Stimulated activated CD4-positive, alpha-beta T cell treated with anti-CD3 and anti-CD28 coated beads, TNF-alpha, amount 100 ng/mL, for 24 hours (primary cell): ENCODE data around the gene ATP2B1.
A peak's percentile ranks its signal among the peaks of the same experiment; 100 is the strongest.
"Not testable (repeated sequence)": the region's sequence is repeated elsewhere in the genome, so short reads cannot be mapped to it uniquely, and the experiment has no call there.

Source experiments
- DNase-seq, 3 experiments: peaks; one replicate each; pipeline ENCODE4 v3.0.0-alpha.2; 2020; ENCODE audit warnings: low read depth in 3 of 3

The ATP2B1 gene

GRCh38 chr12:89712706-89713105 lies 4.1 kb upstream of the ATP2B1 start:
- DNase-seq = no peak

- no peak for DNase-seq
These were observed 2.5 kb upstream of the ATP2B1 start for GRCh38 chr12:89710873-89711750.

- DNase-seq = peak in 2 of 3 experiments; percentile 5 to 32
These were observed 1.6 kb upstream of the ATP2B1 start for GRCh38 chr12:89709995-89710872.

GRCh38 chr12:89709157-89709994 lies 738 bp upstream of the ATP2B1 start:
- DNase-seq = peak; percentile 98 to 99 (median 98)

GRCh38 chr12:89707703-89708564 lies 704 bp downstream of the ATP2B1 start:
- peak in 2 of 3 experiments; percentile 7 to 42 for DNase-seq

GRCh38 chr12:89706986-89707702 lies 1.5 kb downstream of the ATP2B1 start:
- no peak for DNase-seq

- DNase-seq = no peak
These were observed 2.1 kb downstream of the ATP2B1 start for GRCh38 chr12:89706551-89706950.

- no peak for DNase-seq
These were observed 4.2 kb downstream of the ATP2B1 start for GRCh38 chr12:89704457-89704856.

- DNase-seq = no peak
These were observed 4.9 kb downstream of the ATP2B1 start for GRCh38 chr12:89703768-89704167.

GRCh38 chr12:89702503-89702902 lies 6.1 kb downstream of the ATP2B1 start:
- no peak for DNase-seq

- DNase-seq = no peak
These were observed 6.9 kb downstream of the ATP2B1 start for GRCh38 chr12:89701606-89702206.

GRCh38 chr12:89700191-89700810 lies 8.3 kb downstream of the ATP2B1 start:
- DNase-seq = no peak

GRCh38 chr12:89698607-89699006 lies 10.0 kb downstream of the ATP2B1 start:
- no peak for DNase-seq

- DNase-seq = not testable (repeated sequence)
These were observed 10.9 kb downstream of the ATP2B1 start for GRCh38 chr12:89697728-89698127.

GRCh38 chr12:89697296-89697695 lies 11.3 kb downstream of the ATP2B1 start:
- DNase-seq = no peak

GRCh38 chr12:89695830-89696229 lies 12.8 kb downstream of the ATP2B1 start:
- DNase-seq = no peak

GRCh38 chr12:89695100-89695499 lies 13.5 kb downstream of the ATP2B1 start:
- DNase-seq = no peak

GRCh38 chr12:89694542-89694941 lies 14.1 kb downstream of the ATP2B1 start:
- DNase-seq = no peak

- no peak for DNase-seq
These were observed 14.9 kb downstream of the ATP2B1 start for GRCh38 chr12:89693639-89694202.
